Panc1 (cell line): Measurements from ENCODE around the gene DHCR7. TPM values are rescaled to one million over a fixed set of nuclear protein-coding genes. Genes with fewer than 3 reads are reported as not detected.

ENCODE experiments used
- ATAC-seq: fragments of 200-7000 bp; cut with Tn5 transposase; 2 replicates; pipeline ENCODE4 v1.9.1; 2020; ENCODE audit warnings: mild to moderate bottlenecking, moderate library complexity
- BruUV-seq: library from RNA; stranded (reverse); fragments of 400-500 nt; replicated peaks from 2 replicates; lab custom pipeline; 2021; lab: Mats Ljungman, UMichigan
- CTCF ChIA-PET: fragments of 300-600 bp; sonication (Branson Sonifier 250); formaldehyde crosslinking; loops from one replicate; lab custom pipeline; 2022; ENCODE audit warnings: antibody characterized with exemption; lab: Charles Lee
- POLR2A ChIA-PET: fragments of 300-600 bp; sonication (Branson Sonifier 250); formaldehyde crosslinking; loops from one replicate; lab custom pipeline; 2022; ENCODE audit warnings: antibody characterized with exemption; lab: Charles Lee
- DNase-seq: peaks from one replicate; pipeline ENCODE4 v3.0.0-alpha.2; 2010; ENCODE audit warnings: low read depth, low spot score
- H3K27ac ChIP-seq: 2 replicates; pipeline ENCODE4 v1.5.1; 2011; ENCODE audit warnings: mild to moderate bottlenecking, low read length, inconsistent platforms
- H3K27me3 ChIP-seq: fragments of 200-500 bp; sonication (Bioruptor generic); 2 replicates; pipeline ENCODE4 v1.6.0; 2014; ENCODE audit warnings: low read length, inconsistent platforms; ENCODE audit not compliant: control insufficient read depth, insufficient read depth
- H3K36me3 ChIP-seq: fragments of 200-500 bp; sonication (Bioruptor generic); 2 replicates; pipeline ENCODE4 v1.5.1; 2014; ENCODE audit warnings: inconsistent platforms, mild to moderate bottlenecking, low read length, moderate library complexity; ENCODE audit not compliant: control insufficient read depth, insufficient read depth
- H3K4me1 ChIP-seq: 2 replicates; pipeline ENCODE4 v1.5.1; 2011; ENCODE audit warnings: inconsistent platforms, mild to moderate bottlenecking, low read length, moderate library complexity; ENCODE audit not compliant: control insufficient read depth, insufficient read depth
- H3K4me3 ChIP-seq, 2 experiments: 2 replicates each; pipeline ENCODE4 v1.5.1; 2011 to 2012; ENCODE audit warnings: low read depth in 2 of 2, low read length in 2 of 2, mild to moderate bottlenecking in 2 of 2, inconsistent platforms in 1 of 2, moderate library complexity in 1 of 2
- H3K9me3 ChIP-seq: fragments of 200-500 bp; sonication (Bioruptor generic); 2 replicates; pipeline ENCODE4 v1.5.1; 2014; ENCODE audit warnings: low read depth, mild to moderate bottlenecking, inconsistent platforms, low read length, moderate library complexity; ENCODE audit not compliant: control insufficient read depth, insufficient read depth
- CTCF ChIP-seq: fragments of 450-650 bp; IDR thresholded peaks from 2 replicates; pipeline ENCODE4 v1.5.1; 2017; ENCODE audit warnings: mild to moderate bottlenecking
- POLR2AphosphoS5 ChIP-seq: IDR thresholded peaks from 2 replicates; pipeline ENCODE4 v1.6.1; 2012; ENCODE audit warnings: mild to moderate bottlenecking, low read depth, low read length, moderate library complexity
- REST ChIP-seq, 2 experiments: IDR thresholded peaks; 2 replicates each; pipeline ENCODE4 v1.6.1; 2011 to 2012; ENCODE audit warnings: low read depth in 2 of 2, control low read depth in 1 of 2, low read length in 1 of 2, mild to moderate bottlenecking in 1 of 2, moderate library complexity in 1 of 2; ENCODE audit not compliant: insufficient read depth in 1 of 2
- SIN3A ChIP-seq: IDR thresholded peaks from 2 replicates; pipeline ENCODE4 v1.6.1; 2012; ENCODE audit warnings: low read depth, mild to moderate bottlenecking, low read length, moderate library complexity, borderline replicate concordance; ENCODE audit not compliant: insufficient read depth
- TCF7L2 ChIP-seq: IDR thresholded peaks from 2 replicates; pipeline ENCODE4 v1.6.1; 2011; ENCODE audit warnings: mild to moderate bottlenecking, low read depth, low read length, inconsistent platforms
- in situ Hi-C: cut with HindIII; loops from 2 replicates; pipeline ENCODE4 v1.10.0; 2016; ENCODE audit warnings: low sequenced_read_pairs, low pct_unique_long_range_greater_than_20kb
- intact Hi-C: fragments of 100-400 bp; cut with micrococcal nuclease; formaldehyde crosslinking; loops from one replicate; pipeline ENCODE4 v1.10.0; 2022; ENCODE audit not compliant: unreplicated experiment
- total RNA-seq: library from RNA; stranded (reverse); gene quantifications from one replicate; pipeline ENCODE4 v1.2.1, GENCODE V29; 2021; ENCODE audit not compliant: unreplicated experiment

Gene DHCR7
- total RNA-seq, 1 experiment from 2014 or later = 356 TPM

DNA sequence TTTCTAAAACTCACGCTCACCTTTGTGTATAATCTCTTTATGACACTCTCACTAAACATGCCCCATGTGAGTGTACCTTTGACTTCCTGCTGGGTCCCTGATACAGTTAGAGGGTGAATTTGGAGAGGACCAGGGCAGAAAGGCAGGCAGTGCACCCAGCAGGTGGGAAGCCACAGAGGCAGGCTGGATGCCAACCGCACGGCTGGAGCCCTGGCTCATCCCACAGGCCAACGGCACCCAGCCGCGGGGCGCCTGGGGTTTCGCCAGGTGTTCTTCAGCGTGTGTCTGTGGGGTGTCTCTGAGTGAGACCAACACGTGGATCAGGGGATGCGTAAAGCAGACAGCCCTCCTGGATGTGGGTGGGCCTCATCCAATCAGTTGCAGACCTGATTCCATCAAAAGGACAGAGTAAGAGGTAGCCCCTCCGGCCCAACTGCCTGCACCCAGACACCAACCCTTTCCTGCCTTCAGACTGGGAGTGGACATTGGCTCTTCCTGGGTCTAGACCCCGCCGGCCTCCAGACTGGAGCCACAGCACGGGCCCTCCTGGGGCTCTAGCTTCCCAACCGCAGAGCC, 51.6 kb downstream of the DHCR7 start:
- no TSS peak for BruUV-seq

GRCh38 chr11:71395774-71396173, 52.4 kb downstream of the DHCR7 start:
- no peak for ATAC-seq
- ChIA-PET CTCF (no interaction called here), POLR2A (no interaction called here)

More for the DNA sequence above, 51.6 kb downstream of the DHCR7 start:
- ATAC-seq = peak; percentile 53
- H3K9me3 ChIP-seq = no peaks in the 10 kb centered on the region
- ChIA-PET CTCF (no interaction called here), POLR2A (no interaction called here)
- no peak for DNase-seq
- H3K27ac ChIP-seq = no peak overlapping the region
- H3K36me3 ChIP-seq = no peaks in the 10 kb centered on the region
- TF ChIP-seq TCF7L2 = no peak
- H3K4me1 ChIP-seq = no peaks in the 10 kb centered on the region
- in situ Hi-C loops (no loop called here), intact Hi-C loops (no loop called here)
- H3K4me3 ChIP-seq = no peak overlapping the region
- H3K27me3 ChIP-seq = peaks cover 14% of the 10 kb centered on the region

More at GRCh38 chr11:71395774-71396173, 52.4 kb downstream of the DHCR7 start:
- no peak for DNase-seq
- in situ Hi-C loops (no loop called here), intact Hi-C loops (no loop called here)
- no peak for TF ChIP-seq CTCF
- TF ChIP-seq TCF7L2 = no peak
- no peak for TF ChIP-seq SIN3A
- TF ChIP-seq POLR2AphosphoS5 = no peak
- no peak for TF ChIP-seq REST (IDR thresholded peaks at IDR 0.05; ENCODE audit: insufficient read depth in 1 of 2, low read depth in 2 of 2, low read length in 1 of 2)
- Histone ChIP-seq H3K27ac (no peak overlapping the region), H3K9me3 (no peaks in the 10 kb centered on the region), H3K36me3 (no peaks in the 10 kb centered on the region), H3K4me1 (no peaks in the 10 kb centered on the region), H3K27me3 (peaks cover 17% of the 10 kb centered on the region), H3K4me3 (no peak overlapping the region)
- no TSS peak for BruUV-seq
